SK-N-SH treated with all-trans-retinoic acid at 6 μM for 48 hours (cell line): ENCODE measurements around the gene OXLD1.

Experiments
- BACH2 ChIP-seq: fragments of 250-450 bp; sonication (Bioruptor Pico); IDR thresholded peaks from 2 replicates; pipeline ENCODE4 v1.9.0; 2021; ENCODE audit warnings: mild to moderate bottlenecking, borderline replicate concordance
- CSDC2 ChIP-seq: fragments of 250-450 bp; sonication (Bioruptor Pico); IDR thresholded peaks from 2 replicates; pipeline ENCODE4 v1.5.0; 2020; ENCODE audit warnings: mild to moderate bottlenecking, moderate library complexity
- GLIS3 ChIP-seq: fragments of 250-450 bp; sonication (Bioruptor Pico); IDR thresholded peaks from 2 replicates; pipeline ENCODE4 v1.5.0; 2020; ENCODE audit warnings: mild to moderate bottlenecking, moderate library complexity
- PPARA ChIP-seq: fragments of 250-450 bp; sonication (Bioruptor Pico); IDR thresholded peaks from 2 replicates; pipeline ENCODE4 v1.5.0; 2020; ENCODE audit warnings: mild to moderate bottlenecking, borderline replicate concordance
- ZFP3 ChIP-seq: fragments of 250-450 bp; sonication (Bioruptor Pico); IDR thresholded peaks from 2 replicates; pipeline ENCODE4 v1.5.0; 2020; ENCODE audit warnings: mild to moderate bottlenecking, moderate library complexity
- ZFP30 ChIP-seq: fragments of 450-650 bp; formaldehyde crosslinking; IDR thresholded peaks from 2 replicates; pipeline ENCODE4 v1.5.0; 2022; ENCODE audit warnings: mild to moderate bottlenecking, moderate library complexity
- ZNF565 ChIP-seq: fragments of 450-650 bp; formaldehyde crosslinking; conservative IDR thresholded peaks from 2 replicates; pipeline ENCODE4 v1.5.0; 2020; ENCODE audit warnings: low read depth, mild to moderate bottlenecking, moderate library complexity

DNA sequence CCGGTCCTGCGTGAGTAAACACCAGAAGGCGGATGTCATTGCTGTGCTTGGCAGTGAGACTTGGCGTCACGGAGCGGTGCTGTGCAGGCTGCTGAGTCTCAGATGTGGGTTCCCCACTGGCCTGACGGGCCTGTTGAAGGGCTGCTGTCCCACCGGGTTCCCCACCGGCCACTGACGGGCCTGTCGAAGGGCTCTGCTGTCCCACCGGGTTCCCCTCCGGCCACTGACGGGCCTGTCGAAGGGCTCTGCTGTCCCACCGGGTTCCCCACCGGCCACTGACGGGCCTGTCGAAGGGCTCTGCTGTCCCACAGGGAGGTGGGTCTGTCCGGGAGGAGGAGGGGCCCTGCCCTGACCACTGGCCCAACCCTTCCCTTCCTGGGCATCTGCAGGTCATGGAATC lies 20.2 kb upstream of the OXLD1 start:
- TF ChIP-seq ZNF565 (CRISPR knock-in tag) (no peak), BACH2 (no peak), ZFP30 (CRISPR knock-in tag) (no peak), GLIS3 (no peak), ZFP3 (no peak), CSDC2 (CRISPR knock-in tag) (no peak), PPARA (CRISPR knock-in tag) (no peak)
